GM12878 (cell line): ENCODE data around the gene CHD6. TPM values are rescaled to one million over a fixed set of nuclear protein-coding genes. Genes with fewer than 3 reads are reported as not detected.

Source experiments
- ATAC-seq: fragments of 200-7000 bp; cut with Tn5 transposase; 3 replicates; pipeline ENCODE4 v1.9.1; 2020; ENCODE audit warnings: mild to moderate bottlenecking, moderate library complexity
- BruUV-seq: library from RNA; stranded (reverse); fragments of 400-500 nt; replicated peaks from 2 replicates; lab custom pipeline; 2021; lab: Mats Ljungman, UMichigan
- CTCF ChIA-PET: fragments of 300-600 bp; sonication (Branson Sonifier 250); formaldehyde crosslinking; extraction: SDS; loops from one replicate; lab custom pipeline; 2021; ENCODE audit warnings: inconsistent platforms; lab: Yijun Ruan, JAX
- POLR2A ChIA-PET: fragments of 350-600 bp; formaldehyde crosslinking; extraction: SDS; loops from one replicate; lab custom pipeline; 2021; ENCODE audit warnings: inconsistent platforms; lab: Charles Lee
- RAD21 ChIA-PET: fragments of 300-600 bp; sonication (Branson Sonifier 250); formaldehyde crosslinking; loops from one replicate; lab custom pipeline; 2023; ENCODE audit warnings: antibody characterized with exemption; ENCODE audit not compliant: unreplicated experiment; lab: Charles Lee
- SMC1A ChIA-PET: fragments of 300-600 bp; sonication (Branson Sonifier 250); formaldehyde crosslinking; loops from one replicate; lab custom pipeline; 2023; ENCODE audit not compliant: unreplicated experiment, uncharacterized antibody; lab: Charles Lee
- DNase-seq: peaks from one replicate; pipeline ENCODE4 v3.0.0-alpha.2; 2011; ENCODE audit warnings: low read depth, low spot score
- FAIRE-seq: peaks from 3 replicates; lab custom pipeline; 2011; peaks lifted over from hg19 to GRCh38; lab: Jason Lieb, UNC
- H2AFZ ChIP-seq: 2 replicates; pipeline ENCODE4 v1.6.0; 2011; ENCODE audit warnings: low read depth, low read length, control low read depth; ENCODE audit not compliant: control insufficient read depth
- H3K27ac ChIP-seq: 2 replicates; pipeline ENCODE4 v1.5.1; 2011; ENCODE audit warnings: control low read depth; ENCODE audit not compliant: control insufficient read depth, insufficient read depth
- H3K27me3 ChIP-seq, 2 experiments: replicated peaks in 1 of 2; 2 replicates each; pipeline versions ENCODE4 v1.6.0 to v1.6.1; 2011; ENCODE audit warnings: low read length in 1 of 2; ENCODE audit not compliant: control insufficient read depth in 2 of 2, insufficient read depth in 2 of 2
- H3K36me3 ChIP-seq, 2 experiments: 2 replicates each; pipeline ENCODE4 v1.5.1; 2011; ENCODE audit warnings: low read length in 1 of 2; ENCODE audit not compliant: control insufficient read depth in 2 of 2, insufficient read depth in 2 of 2
- H3K4me1 ChIP-seq: 2 replicates; pipeline ENCODE4 v1.6.1; 2011; ENCODE audit warnings: mild to moderate bottlenecking, low read length, moderate library complexity, mixed read lengths; ENCODE audit not compliant: control insufficient read depth, insufficient read depth
- H3K4me2 ChIP-seq: 2 replicates; pipeline ENCODE4 v1.6.0; 2011; ENCODE audit warnings: control low read depth; ENCODE audit not compliant: control insufficient read depth, insufficient read depth
- H3K4me3 ChIP-seq: fragments of 200-600 bp; sonication (generic); 2 replicates; pipeline ENCODE4 v1.5.1; 2016
- H3K79me2 ChIP-seq: 2 replicates; pipeline ENCODE4 v1.6.0; 2011; ENCODE audit warnings: low read length; ENCODE audit not compliant: control insufficient read depth, insufficient read depth
- H3K9ac ChIP-seq: 2 replicates; pipeline ENCODE4 v1.8.0; 2011; ENCODE audit warnings: low read length, control low read depth, mixed read lengths; ENCODE audit not compliant: control insufficient read depth, insufficient read depth
- H3K9me3 ChIP-seq: replicated peaks from 3 replicates; pipeline ENCODE4 v1.5.1; 2011; ENCODE audit warnings: mild to moderate bottlenecking, low read length; ENCODE audit not compliant: control insufficient read depth, insufficient read depth
- H4K20me1 ChIP-seq: 2 replicates; pipeline ENCODE4 v1.6.0; 2011; ENCODE audit not compliant: control insufficient read depth, insufficient read depth
- ATF2 ChIP-seq: IDR thresholded peaks from 2 replicates; pipeline ENCODE4 v1.6.1; 2012; ENCODE audit warnings: low read length, inconsistent platforms
- EP300 ChIP-seq, 2 experiments: fragments of 150-350 bp in 1 of 2; IDR thresholded peaks; 2 replicates each; pipeline ENCODE4 v1.6.1; 2011 to 2012; ENCODE audit warnings: low read depth in 2 of 2, low read length in 2 of 2, borderline replicate concordance in 1 of 2, improper control_type of control experiment in 1 of 2, inconsistent platforms in 1 of 2; ENCODE audit not compliant: control insufficient read depth in 1 of 2
- ETV6 ChIP-seq, 2 experiments: fragments of 450-650 bp in 1 of 2; IDR thresholded peaks in 1 of 2; conservative IDR thresholded peaks in 1 of 2; 2 replicates each; pipeline ENCODE4 v1.6.1; 2014; ENCODE audit warnings: antibody characterized with exemption in 1 of 2, borderline replicate concordance in 1 of 2, low read depth in 1 of 2, mild to moderate bottlenecking in 1 of 2, moderate library complexity in 1 of 2
- LARP7 ChIP-seq: fragments of 450-650 bp; IDR thresholded peaks from 2 replicates; pipeline ENCODE4 v1.6.1; 2017; ENCODE audit warnings: mild to moderate bottlenecking
- MAX ChIP-seq: IDR thresholded peaks from 2 replicates; pipeline ENCODE4 v1.6.1; 2012; ENCODE audit warnings: low read depth, low read length, improper control_type of control experiment
- MYB ChIP-seq: fragments of 150-350 bp; IDR thresholded peaks from 2 replicates; pipeline ENCODE4 v1.6.1; 2014; ENCODE audit warnings: mild to moderate bottlenecking, low read depth, low read length, borderline replicate concordance
- NBN ChIP-seq: fragments of 450-650 bp; IDR thresholded peaks from 2 replicates; pipeline ENCODE4 v1.6.1; 2016
- PBX3 ChIP-seq: IDR thresholded peaks from 2 replicates; pipeline ENCODE4 v1.6.1; 2011; ENCODE audit warnings: mild to moderate bottlenecking, low read depth, low read length, moderate library complexity; ENCODE audit not compliant: insufficient replicate concordance
- PML ChIP-seq: IDR thresholded peaks from 2 replicates; pipeline ENCODE4 v1.6.1; 2012; ENCODE audit warnings: low read length, inconsistent platforms
- RFX5 ChIP-seq: IDR thresholded peaks from 2 replicates; pipeline ENCODE4 v1.6.1; 2011; ENCODE audit warnings: low read depth, low read length, improper control_type of control experiment
- SP1 ChIP-seq: IDR thresholded peaks from one replicate; pipeline ENCODE4 v1.6.1; 2011; ENCODE audit warnings: low read depth, low read length
- STAT1 ChIP-seq: fragments of 450-650 bp; conservative IDR thresholded peaks from 2 replicates; pipeline ENCODE4 v1.6.1; 2014; ENCODE audit warnings: antibody characterized with exemption, mild to moderate bottlenecking
- TCF3 ChIP-seq: IDR thresholded peaks from 2 replicates; pipeline ENCODE4 v1.6.1; 2012; ENCODE audit warnings: low read depth, mild to moderate bottlenecking, low read length, borderline replicate concordance; ENCODE audit not compliant: insufficient read depth
- YY1 ChIP-seq: IDR thresholded peaks from 2 replicates; pipeline ENCODE4 v1.6.1; 2011; ENCODE audit warnings: low read depth, mild to moderate bottlenecking, low read length
- ZBTB4 ChIP-seq: fragments of 450-650 bp; formaldehyde crosslinking; IDR thresholded peaks from 2 replicates; pipeline ENCODE4 v1.4.0; 2022; ENCODE audit warnings: mild to moderate bottlenecking, moderate library complexity
- WGBS: methylation state at CpG from one replicate; pipeline ENCODE4 v1.1.6; 2016; ENCODE audit warnings: low lambda C conversion rate; ENCODE audit not compliant: insufficient replicate concordance, insufficient coverage; ENCODE audit errors: missing lambda C conversion rate; 5-methylcytosine and 5-hydroxymethylcytosine counted together
- in situ Hi-C: fragments of 300-500 bp; cut with MboI; formaldehyde crosslinking; loops from 9 replicates; pipeline ENCODE4 v1.14.3; 2018; ENCODE audit warnings: mixed read lengths
- intact Hi-C: fragments of 100-400 bp; cut with micrococcal nuclease; formaldehyde crosslinking; loops from one replicate; pipeline ENCODE4 v1.14.2; 2022; ENCODE audit not compliant: unreplicated experiment
- polyA plus RNA-seq, 11 experiments: library from polyadenylated mRNA; depleted of rRNA in 4 of 11; unstranded in 6 of 11; stranded (reverse) in 5 of 11; fragments of >200 nt; fragmentation: Nextera tagmentation in 4 of 11; fragmentation: Illumina TruSeq in 1 of 11; extraction: Ambion mirVana in 4 of 11; extraction: Trizol in 1 of 11; gene quantifications; 1 replicate in 1 of 11; 2 replicates in 10 of 11; pipeline versions ENCODE4 v1.2.1 to v1.2.3, GENCODE V29; 2011 to 2016; ENCODE audit warnings: inconsistent platforms in 2 of 11, missing spikeins in 2 of 11, low read depth in 1 of 11
- total RNA-seq, 4 experiments: library from RNA; depleted of rRNA in 3 of 4; stranded (reverse); fragments of >200 nt in 3 of 4; fragmentation: Illumina TruSeq in 1 of 4; extraction: Trizol in 1 of 4; gene quantifications; 2 replicates each; pipeline versions ENCODE4 v1.2.1 to v1.2.3, GENCODE V29; 2013 to 2021

The CHD6 gene
- total and polyA plus RNA-seq, 10 of the 15 experiments (the other 5 are each of a cell fraction or from before 2014, with no cell fraction given), result 4.3 to 25.5 (median 17.1) TPM

GRCh38 chr20:41538810-41539596 is 79.2 kb downstream of the CHD6 start:
- 86% methylated on average over 8 of the region's 8 CpGs for WGBS
- DNase-seq (no peak), FAIRE-seq (no peak), ATAC-seq (no peak)
- ChIA-PET RAD21 (no interaction called here), POLR2A (no interaction called here), SMC1A (interaction anchor here (0.7 to 1.6 kb wide), 4 partner anchors 20 to 103 kb away, joined by 3 to 4 read pairs (median 4); no protein-coding TSS in a partner anchor), CTCF (interaction anchor here (1.1 kb wide), 1 partner anchor 11 kb away, joined by 3 read pairs; no protein-coding TSS in a partner anchor)
- intact Hi-C loops (no loop called here), in situ Hi-C loops (no loop called here)
- H3K9ac ChIP-seq, result no peak overlapping the region
- peaks cover 0 to 2% of the 10 kb centered on the region in 2 experiments; a peak in 1 of 4 replicates for H3K36me3 ChIP-seq
- no peak overlapping the region for H3K4me2 ChIP-seq
- H3K4me3 ChIP-seq, result no peak overlapping the region
- H3K27ac ChIP-seq, result no peak overlapping the region
- peaks cover 2% of the 10 kb centered on the region; the same call in 2 of the 3 replicates for H3K9me3 ChIP-seq
- H3K4me1 ChIP-seq, result no peaks in the 10 kb centered on the region
- H4K20me1 ChIP-seq, result no peaks in the 10 kb centered on the region
- no peaks in the 10 kb centered on the region for H3K79me2 ChIP-seq
- BruUV-seq, result no TSS peak
- no peak overlapping the region for H2AFZ ChIP-seq
- H3K27me3 ChIP-seq, result no peaks in the 10 kb centered on the region
- TF ChIP-seq EP300 (IDR thresholded peaks at IDR 0.05; ENCODE audit: borderline replicate concordance in 1 of 2, control insufficient read depth in 1 of 2, low read depth in 2 of 2, low read length in 2 of 2), result no peak
- TF ChIP-seq LARP7, result no peak
- TF ChIP-seq PBX3, result no peak
- no peak for TF ChIP-seq ETV6 (conservative IDR thresholded peaks at IDR 0.05 in 1 of 2, IDR thresholded peaks at IDR 0.05 in 1 of 2; ENCODE audit: borderline replicate concordance in 1 of 2, low read depth in 1 of 2)
- no peak for TF ChIP-seq PML
- TF ChIP-seq RFX5, result no peak
- TF ChIP-seq STAT1, result no peak
- TF ChIP-seq ATF2, result no peak
- no peak for TF ChIP-seq MYB
- TF ChIP-seq NBN, result no peak
- no peak for TF ChIP-seq ZBTB4
- TF ChIP-seq YY1, result no peak
- no peak for TF ChIP-seq MAX
- TF ChIP-seq SP1, result no peak
- TF ChIP-seq TCF3, result no peak
